GM19395 (cell line): ENCODE results near the gene POU6F1.

Source experiments
- ATAC-seq: cut with Tn5 transposase; IDR thresholded peaks from one replicate; pipeline ENCODE4 v1.9.1; 2021; ENCODE audit warnings: mild to moderate bottlenecking, moderate library complexity; ENCODE audit not compliant: unreplicated experiment

POU6F1 gene

DNA sequence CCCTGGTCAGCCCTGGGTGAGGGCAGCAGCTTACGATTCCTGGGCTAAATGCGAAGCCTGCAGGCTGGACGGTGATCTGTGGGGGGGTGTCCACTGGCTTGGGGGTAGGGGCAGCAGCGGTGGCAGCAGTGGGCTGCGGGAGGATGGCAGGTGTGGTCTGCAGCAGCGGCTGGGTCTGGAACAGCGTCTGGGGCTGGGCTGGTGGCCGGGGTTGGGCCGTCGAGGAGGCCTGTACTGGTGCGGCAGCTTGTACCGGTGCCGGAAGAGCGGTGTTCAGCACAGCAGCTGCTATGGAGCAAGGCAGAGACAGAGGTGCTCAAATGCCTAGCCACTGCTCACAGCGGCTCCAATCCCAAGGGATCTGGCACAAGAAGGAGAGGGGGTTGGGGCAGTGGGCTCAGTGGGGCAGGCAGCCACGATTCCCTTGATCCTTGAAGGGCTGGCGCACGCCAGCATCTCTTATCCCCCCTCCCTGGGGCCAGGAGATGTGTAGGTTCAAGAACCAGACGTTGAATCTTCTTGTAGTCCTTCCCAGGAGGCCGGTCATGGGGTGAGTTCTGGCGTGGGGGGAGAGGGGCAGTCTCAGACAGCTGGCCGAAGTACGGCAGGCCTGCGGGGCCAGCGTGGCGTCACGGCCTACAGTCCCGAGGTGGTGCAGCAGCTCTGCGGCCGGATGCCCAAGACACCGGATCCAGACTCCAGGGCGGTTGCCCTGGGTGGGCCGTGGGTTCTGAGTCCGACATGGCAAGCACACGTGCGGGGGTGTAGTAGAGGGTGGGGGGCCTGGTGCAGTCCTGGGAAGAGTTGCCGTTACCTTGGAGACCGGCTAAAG, 19.9 kb downstream of the POU6F1 start:
- ATAC-seq = no peak

DNA sequence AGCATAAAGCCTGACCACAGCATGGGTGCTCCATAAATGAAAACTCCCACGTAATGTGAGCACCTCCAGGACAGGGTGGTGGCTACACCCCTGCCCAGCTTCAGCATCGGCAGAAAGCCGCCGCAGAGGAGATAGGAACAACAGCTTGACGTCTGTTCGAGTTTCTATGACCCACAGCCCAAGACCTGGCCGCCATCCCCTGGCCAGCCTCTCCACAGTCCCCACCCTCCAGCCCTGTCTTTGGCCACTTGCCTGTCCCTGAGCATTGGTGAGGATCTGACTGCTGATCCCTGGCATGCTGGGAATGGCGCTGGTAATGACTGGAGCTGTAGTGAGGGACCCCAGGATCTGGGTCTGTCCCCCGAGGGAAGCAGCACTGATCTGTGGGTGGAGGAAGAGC, 21.3 kb downstream of the POU6F1 start:
- no peak for ATAC-seq

DNA sequence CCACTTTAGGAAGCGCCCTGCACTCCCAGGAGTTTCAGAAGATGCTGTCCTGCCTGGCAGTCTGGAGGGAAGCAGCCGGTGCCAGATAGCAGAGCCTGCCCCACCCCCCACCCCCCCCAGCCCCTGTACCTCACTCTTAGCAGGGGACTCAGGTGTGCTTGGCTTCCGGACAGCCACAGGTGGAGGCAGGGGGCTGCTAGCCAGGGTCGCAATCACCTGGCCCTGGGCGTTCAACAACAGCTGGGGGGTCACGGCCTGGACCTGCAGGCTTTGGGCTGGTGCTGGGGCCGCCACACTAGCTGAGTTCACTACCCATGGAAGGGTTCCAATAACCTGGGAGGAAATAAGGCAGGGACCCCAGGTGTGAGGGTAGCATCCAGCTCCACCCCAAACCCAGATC, 22.0 kb downstream of the POU6F1 start:
- no peak for ATAC-seq

DNA sequence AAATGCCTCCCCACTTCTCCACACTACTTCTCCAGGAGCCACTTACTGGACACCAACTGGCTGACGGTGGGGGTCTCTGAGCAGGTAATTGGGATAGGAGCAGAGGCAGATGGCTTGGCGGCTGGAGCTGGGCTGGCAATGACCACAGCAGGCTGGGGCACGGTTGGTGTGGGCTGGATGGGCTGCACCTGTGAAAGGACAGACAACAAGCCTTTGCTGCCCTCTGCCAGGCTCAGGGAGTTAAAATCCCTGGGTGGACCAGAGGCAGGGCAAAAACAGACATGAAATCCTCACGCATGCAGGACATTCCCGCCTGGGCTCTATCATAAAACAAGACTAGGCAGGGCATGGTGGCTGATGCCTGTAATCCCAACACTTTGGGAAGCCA, 25.6 kb downstream of the POU6F1 start:
- ATAC-seq = no peak

DNA sequence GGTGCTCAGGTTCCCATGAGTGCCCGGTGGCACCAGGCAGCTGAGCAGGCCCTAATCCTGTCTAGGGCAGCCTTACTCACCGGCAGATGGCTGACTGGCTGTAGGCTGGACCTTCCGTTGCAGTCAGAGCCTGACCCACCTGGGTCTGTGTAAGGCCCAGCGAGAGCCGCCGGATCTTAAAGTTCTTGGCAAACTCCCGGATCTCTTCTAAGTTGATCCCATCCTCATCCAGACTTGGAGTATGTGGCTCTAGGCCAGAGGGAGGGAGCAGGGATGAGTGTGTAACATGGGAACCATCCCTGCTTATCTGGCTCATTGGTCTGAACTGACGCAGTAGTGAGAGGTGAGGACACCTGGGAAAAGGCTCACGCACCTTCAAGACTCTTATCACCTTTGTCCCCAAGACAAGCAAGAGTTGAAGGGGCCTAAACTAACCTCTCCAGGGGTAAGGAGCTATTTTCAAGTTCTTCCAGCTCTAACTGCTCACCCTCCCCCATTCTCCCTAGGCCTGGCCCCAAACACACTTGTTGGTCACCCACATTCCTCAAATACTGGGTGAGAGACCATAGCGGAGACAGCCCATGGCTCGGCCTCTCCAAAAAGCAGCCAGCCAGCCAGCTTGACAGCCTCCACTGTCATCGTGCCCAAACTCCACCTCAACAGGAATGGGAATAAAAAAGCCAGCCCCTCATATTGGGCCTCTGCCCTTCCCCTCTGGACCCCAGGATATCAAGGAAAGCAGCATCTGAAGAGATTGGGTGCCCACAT, 26.2 kb downstream of the POU6F1 start:
- ATAC-seq = no peak

DNA sequence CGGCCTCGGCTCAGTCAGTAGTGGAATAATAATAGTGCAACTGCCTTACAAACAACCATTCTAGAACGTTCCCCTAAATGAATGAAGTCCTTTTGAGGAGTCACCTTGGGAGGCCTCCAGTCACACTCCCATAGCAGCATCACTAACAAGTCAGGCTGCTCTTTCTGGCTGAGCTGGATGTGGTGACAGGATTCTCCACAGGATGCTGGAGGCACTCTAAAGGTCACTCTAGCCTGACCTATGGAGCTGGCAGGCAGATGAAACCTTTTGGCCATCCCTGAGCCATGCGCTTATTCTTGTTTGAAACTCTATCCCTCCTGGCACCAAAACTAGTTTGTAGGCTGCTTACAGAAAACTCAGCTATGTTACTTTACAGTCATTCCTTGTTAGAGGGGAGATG, 27.0 kb downstream of the POU6F1 start:
- no peak for ATAC-seq

DNA sequence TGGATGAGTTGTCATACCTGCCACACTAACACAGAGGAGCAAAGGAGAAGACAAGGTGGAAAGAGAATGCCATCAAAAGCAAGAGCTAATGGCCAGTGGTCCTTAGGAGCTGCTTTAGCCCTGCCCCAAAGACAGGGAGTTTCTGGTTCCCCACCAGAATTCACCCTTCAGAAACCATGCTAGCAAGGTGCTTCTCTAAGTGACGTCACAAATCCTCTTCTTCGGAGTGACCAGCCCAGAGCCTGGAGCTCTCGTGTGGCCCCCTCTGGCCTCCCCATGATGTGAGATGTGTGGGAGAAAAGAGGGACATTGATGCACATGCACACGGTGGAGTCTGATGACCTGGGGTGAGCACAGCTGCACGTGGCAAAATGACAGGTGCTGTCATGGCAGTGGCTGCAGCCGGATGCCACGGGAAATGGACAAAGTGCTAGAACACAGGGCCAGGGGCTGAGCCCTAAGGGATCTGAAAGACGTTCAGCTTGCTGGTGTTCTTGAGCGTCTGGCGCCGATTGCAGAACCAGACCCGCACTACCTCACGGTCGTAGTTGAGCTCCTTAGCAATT, 28.0 kb downstream of the POU6F1 start:
- no peak for ATAC-seq

DNA sequence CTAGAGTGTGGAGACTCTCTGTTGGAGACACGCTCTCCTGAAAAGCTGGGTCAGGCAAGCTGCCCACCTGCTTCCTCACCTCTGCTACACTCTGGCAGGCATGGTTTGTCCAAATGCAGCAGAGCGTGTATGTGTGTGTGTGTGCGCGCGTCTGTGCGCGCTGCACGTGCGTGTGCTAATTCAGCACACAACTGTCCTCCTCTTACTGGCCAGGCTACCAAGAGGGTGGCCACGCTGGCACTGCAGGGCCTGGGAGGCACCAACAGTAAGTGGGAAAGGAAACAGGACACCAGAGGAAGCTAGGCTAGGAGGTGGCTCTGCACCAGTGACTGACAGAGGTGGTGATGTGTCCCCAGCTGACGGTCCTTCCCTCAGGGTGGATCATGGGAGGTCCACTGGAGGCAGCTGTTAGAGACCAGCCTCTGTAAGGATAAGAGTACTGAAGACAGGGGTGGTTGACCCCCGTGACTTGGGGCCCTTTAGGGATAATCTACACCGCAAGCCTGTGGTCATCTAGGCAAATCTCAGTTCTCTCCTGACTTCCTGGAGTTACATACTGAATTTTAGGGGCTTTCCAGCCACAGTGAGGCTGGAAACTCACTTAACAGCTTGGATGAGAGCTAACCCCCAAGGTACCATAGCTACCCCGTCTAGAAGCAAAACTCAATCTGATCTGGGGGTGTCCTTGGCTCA, 29.4 kb downstream of the POU6F1 start:
- ATAC-seq = peak; percentile 63

DNA sequence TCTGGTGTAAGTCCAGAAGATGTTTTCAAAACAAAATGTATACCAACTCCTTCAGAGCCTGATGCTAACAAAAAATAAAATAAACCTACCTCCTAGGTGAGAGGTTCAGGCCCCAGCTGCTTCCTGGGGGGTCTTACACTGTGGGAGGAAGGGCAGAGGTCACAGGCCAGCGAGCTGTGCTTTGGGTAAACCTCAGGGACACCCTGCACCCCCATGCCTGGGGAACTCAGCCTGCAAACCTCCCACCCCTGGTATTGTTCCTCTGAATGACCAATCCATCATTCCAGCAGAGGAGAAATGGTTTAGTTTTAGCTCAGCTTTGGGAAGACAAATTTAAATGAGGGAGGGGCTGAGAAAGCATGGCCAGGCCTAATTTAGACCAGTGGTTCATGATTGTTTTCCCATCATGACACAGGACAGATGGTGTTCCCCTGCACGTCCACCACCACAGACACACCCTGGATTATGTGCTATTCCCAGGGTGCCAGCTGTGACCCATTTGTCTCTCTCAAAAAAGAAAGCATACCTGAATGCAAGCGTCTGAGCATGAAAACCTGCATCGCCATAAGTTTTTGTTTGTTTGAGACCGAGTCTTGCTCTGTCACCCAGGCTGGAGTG, 30.4 kb downstream of the POU6F1 start:
- ATAC-seq = no peak

DNA sequence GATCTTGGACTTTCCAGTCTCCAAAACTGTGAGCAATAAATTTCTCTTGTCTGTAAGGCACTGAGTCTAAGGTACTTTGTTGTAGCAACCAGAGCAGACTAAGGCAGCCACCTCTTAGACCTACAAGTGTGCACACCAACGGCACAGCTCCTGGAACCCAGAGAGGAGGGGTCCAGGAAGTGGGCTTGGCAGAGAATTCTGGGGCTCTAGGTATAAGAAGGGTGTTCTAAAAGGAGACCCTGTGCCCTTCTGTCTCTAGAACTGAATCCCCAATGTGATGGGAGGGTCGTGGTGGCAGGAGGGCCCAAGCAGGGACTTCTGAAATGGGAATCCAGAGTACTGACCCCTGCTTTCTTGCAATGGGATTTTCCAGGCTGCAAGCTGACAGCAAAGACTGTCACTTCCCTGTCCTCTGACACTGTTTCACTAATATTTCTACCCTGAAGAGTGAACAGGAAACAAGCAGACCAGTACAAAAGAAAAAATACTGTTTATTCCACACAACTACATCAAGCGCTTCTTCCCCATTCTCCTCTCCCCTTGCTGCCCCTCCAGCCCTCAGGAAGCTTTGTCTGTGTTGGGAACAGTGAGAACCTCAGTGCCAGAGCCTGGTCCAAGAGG, 31.3 kb downstream of the POU6F1 start:
- ATAC-seq = no peak

DNA sequence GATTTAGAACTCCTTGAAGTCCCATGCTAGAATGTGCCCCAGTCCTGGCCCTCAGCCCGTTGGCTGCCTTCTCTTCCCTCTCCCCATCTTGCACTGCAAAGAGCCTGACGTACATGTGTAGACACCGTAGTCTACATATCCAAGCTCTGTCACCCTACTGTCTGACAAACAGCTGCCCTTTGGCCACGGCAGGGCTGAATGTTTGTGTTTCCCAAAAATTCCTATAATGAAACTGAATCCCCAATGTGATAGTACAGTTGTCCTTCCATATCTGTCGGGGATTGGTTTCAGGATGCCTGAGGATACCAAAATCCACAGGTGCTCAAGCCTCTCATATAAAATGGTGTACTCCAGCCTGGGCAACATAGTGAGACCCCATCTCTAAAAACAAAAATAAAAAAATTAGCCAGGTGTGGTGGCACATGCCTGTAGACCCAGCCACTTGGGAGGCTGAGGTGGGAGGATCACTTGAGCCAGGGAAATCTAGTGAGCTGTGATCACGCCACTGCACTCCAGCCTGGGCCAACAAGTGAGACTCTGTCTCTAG, 32.6 kb downstream of the POU6F1 start:
- ATAC-seq = no peak

DNA sequence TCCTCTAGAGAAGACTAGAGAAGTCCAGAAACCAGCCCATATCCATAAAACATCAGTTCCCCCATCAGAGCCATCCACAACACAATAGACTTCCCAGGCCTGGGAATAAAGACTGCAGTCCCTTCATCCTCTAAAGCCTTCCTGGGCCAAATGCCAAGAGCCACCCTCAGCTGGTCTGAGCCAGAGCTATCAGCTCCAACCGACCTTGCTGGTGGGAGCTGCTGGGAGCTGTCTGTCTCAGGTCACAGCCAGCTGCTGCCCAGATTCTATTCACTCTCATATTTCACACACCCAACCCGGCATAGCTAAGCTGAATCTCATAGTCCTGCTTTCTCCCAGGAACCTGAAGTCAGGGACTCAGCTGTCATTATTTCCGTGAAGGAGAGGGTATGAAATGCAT, 34.0 kb downstream of the POU6F1 start:
- no peak for ATAC-seq

DNA sequence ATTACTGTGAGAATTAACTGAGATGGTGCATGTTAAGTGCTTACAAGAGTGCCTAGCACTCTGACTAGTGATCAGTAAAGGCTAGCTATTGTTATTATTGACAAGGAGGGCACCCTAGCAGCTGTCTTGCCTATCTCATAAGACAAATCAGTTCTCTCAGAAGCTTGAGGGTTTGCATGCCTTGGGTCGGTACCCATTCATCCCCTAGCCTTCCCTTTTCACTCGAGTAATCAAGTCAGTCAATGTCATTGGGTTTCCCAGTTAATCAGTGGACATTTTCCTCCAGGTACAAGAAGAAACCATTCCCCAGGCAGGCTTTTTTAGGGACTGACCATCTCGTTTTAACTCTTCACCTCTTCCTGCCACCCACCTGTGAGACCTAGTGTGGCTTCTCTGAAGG, 34.5 kb downstream of the POU6F1 start:
- no peak for ATAC-seq

DNA sequence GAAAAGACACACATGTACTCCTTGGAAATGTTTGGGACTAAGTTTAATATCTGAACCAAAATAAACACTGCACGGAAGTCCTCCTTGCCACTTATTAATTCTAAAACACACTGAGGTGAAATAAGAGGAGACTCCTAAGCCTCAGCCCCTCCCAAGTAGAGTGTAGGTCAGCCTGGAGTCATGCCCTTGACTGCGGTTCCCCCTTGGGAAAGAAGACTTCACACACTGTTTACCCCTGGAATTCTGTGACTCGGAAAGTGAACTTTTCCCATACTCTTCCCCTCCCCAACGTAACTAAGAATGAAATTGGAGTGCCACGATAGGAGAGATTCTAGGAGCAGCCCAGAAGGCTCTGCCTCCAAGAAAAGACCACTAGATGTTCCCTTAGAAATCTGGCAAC, 36.3 kb downstream of the POU6F1 start:
- ATAC-seq = no peak

DNA sequence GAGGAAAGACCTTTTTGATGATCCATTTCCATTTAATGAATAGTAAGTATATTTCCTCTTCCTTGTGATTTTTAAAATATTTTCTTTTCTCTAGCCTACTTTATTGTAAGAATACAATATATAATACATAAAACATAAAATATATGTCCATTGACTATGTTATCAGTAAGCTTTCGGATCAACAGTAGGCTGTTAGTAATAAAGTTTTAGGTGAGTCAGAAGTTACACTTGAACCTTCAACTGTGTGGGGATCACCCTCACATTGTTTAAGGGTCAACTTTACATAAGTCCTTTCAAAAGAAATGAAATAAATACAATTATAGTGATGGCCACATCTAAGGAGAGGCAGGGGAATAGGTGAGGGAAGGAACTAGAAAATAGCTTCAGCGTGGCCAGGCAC, 40.0 kb downstream of the POU6F1 start:
- no peak for ATAC-seq

DNA sequence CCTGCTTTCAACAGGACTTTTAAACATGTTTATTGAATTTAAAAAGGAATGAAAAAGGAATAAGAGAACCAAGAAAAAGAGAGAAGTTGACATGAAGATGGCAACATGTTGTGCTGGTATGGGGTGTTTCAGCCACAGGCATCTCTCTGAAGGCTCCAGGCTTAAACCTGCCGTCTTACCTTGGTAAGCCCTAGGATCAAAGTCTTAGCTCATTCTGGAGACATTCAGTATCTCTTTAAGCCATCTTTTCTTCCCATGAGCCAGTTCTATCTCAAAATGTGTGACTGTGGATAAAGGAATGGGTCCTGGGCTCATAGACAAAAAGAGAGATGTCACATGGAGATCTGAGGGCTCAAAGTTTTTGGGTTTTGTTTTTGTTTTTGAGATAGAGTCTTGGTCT, 43.4 kb downstream of the POU6F1 start:
- no peak for ATAC-seq

DNA sequence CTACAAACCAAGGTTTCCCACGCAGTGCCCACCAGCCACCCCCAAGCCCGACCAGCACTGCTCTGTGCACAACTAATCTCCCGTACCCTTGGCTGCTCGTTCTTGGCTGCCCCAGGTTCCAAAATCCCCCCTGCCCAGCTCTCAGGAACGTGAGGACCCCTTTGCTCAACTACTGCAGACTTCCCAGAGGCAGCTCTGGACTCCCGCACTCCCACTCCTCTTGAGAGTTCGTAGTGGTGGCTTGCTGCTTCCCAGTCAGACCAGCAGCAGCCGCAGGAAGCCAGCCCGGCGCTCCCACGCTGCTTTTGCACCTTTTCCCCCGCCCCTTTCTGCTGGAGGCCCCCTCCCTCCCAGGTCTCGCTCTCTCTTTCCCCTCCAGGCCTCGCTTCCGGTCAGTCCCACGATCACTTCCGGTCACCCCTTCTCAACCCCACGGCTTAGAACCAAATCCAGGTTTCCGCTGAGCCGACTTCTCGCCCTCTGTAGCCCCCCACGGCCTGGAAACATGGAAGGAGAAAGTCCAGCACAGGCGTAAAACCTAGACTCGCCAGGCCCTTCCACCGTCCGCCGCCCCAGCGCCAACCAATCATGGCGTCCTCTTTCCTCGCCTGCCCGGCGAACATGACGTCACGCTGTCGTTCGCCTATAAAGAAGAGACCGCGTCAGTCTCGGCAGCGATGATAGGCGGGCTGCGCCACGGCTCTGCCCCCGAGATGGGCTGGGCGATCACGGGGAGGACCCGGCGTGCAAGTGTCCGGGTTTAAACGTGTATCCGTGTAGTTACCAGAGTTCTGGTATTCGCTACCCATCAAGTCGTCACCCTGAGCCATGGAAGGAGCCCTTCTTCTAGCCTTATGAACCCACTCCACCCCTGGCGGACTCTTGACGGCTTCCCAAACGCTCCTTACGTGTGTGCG, 45.1 kb downstream of the POU6F1 start, which contains the start of gene TFCP2:
Gene TFCP2, minus strand, starts transcription at position 621 of the 917 bp plus-strand sequence. CDS start 713 bp downstream, outside the sequence.
- ATAC-seq = peak; percentile 92

DNA sequence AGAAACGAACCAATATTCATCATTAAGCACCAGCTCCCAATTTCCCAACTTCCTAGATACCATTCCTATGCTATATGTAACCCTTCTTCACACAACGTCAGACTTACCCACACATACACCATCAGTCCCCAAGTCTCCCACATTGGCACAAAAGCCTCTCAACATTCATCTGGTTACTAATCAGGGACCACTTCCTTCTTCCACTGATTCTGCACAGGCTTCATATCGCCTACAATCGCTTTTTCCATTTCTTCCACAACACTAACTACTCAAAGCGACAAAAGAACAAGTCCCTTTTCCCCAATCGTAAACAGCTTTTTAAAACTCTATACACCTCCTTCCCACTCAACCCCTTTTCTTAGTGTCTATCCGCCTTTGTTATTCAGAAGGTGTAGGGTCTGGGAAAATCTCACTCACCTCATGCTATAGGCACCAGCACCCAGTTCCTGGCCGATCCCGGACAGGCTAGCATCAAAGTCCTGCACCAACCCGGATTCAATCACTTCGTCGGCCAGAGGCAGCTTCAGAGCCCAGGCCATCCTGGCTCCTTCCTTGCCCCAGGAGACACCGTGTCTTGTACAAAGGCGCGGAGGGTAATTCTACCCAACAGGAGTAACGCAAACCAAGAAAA, 45.9 kb downstream of the POU6F1 start:
- peak; percentile 9 for ATAC-seq

DNA sequence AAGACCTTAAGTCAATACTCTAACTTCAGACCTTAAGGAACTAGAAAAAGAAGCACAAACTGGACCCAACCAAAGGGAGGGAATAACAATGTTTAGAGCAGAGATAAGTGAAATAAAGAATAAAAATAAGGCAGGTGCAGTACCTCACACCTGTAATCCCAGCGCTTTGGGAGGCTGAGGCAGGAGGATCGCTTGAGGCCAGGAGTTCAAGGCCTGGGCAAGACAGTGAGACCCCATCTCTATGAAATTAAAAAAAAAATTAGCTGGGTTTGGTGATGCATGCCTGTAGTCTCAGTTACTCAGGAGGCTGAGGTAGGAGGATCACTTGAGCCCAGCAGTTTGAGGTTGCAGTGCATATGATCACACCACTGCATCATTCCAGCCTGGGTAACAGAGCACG, 54.1 kb downstream of the POU6F1 start:
- ATAC-seq = no peak
